ENCODE measurements around the gene MYOZ3.

MYOZ3 gene

GRCh38 chr5:150644058-150644457 is 17.0 kb upstream of the MYOZ3 start:
- no peak for DNase-seq

GRCh38 chr5:150644514-150644913 is 16.5 kb upstream of the MYOZ3 start:
- DNase-seq: no peak

GRCh38 chr5:150645070-150645700 is 15.9 kb upstream of the MYOZ3 start:
- DNase-seq: no peak

DNA sequence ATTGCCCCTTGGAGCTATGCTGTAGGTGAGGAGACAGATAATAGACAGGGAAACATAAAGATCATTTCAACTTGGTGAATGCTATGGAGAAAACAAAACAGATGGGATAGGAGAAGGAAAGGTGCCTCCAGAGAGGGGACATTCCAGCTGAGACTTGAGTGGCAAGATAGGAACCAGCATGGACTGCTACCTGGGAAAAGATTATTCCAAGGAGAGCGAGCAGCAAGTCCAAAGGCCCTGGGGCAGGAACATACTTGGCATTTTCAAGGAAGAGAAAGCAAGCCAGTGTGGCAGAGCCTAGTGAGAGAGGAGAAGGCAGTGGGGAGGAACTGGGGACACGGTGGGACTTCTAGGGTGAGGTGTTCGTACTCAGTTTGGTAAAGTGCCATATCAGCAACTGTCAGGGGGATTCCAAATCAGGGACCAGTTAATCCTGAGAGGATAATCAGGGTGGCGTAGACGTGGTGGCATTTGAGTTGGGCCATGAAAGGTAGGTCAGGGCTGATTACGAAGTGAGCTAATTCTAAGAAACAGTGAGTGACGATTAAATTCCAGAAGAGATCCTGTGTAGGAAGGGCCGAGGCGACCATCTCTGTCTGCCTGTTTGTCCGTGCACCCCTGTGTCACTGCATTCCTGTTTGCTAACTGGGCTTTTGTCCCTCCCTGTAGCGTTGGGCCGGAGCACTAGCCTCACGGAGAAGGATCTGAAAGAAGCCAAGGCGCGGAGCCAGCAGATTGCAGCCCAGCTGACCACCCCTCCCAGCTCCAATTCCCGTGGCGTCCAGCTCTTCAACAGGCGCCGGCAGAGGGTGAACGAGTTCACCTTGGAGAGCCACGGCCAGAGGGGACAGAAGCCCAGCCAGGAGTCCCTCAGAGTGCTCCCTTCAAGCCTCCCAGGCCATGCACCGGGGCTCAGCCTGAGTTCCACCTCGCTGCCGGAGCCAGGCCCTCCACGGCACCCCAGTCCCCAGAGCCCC is 13.5 kb upstream of the MYOZ3 start:
- DNase-seq: no peak

DNA sequence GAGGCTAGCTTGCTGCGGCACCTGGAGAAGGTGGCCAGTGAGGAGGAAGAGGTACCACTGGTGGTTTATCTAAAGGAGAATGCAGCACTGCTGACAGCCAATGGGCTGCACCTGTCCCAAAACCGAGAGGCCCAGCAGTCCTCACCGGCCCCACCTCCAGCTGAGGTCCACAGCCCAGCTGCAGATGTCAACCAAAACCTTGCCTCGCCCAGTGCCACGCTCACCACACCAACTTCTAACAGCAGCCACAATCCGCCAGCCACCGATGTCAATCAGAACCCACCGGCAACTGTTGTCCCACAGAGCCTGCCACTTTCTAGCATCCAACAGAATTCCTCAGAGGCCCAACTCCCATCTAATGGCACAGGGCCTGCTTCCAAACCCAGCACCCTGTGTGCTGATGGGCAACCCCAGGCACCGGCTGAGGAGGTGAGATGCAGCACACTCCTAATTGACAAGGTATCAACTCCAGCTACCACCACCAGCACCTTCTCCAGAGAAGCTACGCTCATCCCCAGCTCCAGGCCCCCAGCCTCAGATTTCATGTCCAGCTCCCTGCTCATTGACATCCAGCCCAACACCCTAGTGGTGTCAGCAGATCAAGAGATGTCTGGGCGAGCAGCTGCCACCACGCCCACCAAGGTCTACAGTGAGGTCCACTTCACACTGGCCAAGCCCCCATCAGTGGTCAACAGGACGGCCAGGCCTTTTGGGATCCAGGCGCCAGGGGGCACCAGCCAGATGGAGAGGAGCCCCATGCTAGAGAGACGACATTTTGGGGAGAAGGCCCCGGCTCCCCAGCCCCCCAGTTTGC is 12.6 kb upstream of the MYOZ3 start:
- DNase-seq: no peak

DNA sequence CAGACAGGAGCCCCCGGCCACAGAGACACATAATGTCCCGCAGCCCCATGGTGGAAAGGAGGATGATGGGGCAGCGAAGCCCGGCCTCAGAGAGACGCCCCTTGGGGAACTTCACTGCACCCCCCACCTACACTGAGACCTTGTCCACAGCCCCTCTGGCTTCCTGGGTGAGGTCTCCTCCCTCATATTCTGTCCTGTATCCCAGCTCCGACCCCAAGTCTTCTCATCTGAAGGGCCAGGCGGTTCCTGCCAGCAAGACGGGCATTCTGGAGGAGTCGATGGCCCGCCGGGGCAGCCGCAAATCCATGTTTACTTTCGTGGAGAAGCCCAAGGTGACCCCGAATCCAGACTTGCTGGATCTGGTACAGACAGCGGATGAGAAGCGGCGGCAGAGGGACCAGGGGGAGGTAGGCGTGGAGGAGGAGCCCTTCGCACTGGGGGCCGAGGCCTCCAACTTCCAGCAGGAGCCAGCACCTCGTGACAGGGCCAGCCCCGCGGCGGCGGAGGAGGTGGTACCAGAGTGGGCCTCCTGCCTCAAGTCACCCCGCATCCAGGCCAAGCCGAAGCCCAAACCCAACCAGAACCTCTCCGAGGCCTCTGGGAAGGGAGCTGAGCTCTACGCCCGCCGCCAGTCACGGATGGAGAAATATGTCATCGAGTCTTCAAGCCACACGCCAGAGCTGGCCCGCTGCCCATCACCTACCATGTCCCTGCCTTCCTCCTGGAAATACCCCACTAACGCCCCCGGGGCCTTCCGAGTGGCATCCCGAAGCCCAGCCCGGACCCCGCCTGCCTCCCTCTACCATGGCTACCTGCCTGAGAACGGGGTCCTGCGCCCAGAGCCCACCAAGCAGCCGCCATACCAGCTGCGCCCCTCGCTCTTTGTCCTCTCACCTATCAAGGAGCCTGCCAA is 11.7 kb upstream of the MYOZ3 start:
- no peak for DNase-seq

DNA sequence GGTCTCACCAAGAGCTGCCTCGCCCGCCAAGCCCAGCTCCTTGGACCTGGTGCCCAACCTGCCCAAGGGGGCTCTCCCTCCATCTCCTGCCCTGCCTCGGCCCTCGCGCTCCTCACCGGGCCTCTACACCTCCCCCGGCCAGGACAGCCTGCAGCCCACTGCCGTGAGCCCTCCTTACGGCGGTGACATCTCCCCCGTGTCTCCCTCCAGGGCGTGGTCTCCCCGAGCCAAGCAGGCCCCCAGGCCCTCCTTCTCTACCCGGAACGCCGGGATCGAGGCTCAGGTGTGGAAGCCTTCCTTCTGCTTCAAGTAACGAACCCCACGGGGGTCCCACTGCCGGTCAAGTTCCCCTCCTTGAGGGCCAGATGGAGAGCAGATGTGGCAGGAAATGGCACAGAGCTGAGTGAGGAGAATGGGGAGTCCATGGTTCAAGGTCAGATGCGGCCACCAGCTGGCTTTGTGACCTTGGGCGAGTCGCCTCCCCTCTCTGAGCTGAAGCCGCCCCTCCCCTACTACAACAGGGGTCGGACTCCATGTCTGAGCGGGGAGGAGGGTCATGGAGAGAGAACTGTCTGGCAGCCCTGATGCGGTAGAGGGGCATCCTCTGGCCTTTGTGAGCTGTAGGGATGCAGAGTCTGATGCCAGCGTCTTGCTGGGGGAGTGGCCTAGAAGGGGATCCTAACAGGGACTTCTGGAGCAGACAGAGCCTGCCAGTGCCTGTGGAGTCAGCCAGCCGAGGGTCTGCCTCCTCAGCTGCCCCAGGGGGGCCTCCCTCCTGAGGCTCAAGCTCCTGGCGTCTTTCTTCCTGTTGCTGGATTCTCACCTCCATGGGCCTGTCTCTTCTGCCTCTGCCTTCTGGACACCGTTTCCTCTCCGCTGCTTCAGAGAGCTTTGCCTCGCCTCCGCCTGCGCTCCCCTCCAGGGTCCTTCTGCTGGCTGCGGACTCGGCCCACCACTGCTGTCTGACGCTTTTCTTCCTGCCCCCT is 10.7 kb upstream of the MYOZ3 start:
- DNase-seq: no peak

DNA sequence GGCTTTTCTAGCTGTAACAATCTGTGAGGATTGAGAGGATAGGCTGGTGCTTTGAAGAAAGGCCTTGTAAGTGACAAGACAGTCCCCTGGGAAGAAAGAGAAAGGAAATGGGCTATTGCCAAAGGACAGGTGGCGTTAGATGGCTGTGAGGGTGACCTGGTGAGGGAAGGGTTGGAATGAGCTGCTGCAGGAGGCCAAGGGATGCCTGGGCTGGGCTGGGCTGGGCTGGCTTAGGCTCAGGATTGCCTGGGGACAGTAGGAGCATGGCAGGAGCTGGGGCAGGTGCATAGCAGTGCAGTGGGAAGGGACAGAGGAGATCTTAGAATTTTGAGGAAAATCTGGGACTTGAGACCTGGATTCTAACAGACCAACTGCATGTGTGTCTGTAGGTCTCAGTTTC is 9.7 kb upstream of the MYOZ3 start:
- DNase-seq: no peak

- DNase-seq: no peak
Observed at GRCh38 chr5:150651924-150652671, 9.0 kb upstream of the MYOZ3 start.

DNA sequence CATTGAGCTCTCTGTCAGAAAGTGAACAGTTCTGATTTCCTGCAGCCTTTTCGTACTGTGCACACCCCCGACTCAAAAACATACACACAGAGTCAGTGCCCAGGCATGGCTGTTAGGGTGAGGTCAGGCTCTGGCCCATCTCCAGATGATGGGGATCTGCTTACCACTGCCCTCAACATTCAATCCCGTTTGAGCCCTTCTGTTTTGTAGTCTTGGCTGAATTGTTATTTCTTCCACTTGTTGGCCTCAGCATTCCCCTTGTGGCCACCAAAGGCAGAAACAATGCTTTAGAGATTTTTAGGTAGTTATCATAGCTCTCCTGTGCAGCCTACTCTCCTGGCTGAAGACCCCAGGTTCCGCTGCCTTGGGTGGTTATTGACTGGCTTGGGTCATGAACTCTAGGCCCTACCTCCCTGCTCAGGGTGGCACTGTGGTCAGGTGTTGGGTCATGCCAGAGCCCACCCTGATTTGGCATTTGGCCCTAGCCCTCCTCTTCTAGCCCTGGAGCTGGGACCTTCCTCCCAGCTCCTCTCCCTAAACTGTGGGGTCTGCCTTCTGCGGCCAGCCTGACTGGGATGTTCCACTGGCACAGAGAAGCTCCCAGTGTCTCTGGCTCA is 7.8 kb upstream of the MYOZ3 start:
- DNase-seq: no peak

DNA sequence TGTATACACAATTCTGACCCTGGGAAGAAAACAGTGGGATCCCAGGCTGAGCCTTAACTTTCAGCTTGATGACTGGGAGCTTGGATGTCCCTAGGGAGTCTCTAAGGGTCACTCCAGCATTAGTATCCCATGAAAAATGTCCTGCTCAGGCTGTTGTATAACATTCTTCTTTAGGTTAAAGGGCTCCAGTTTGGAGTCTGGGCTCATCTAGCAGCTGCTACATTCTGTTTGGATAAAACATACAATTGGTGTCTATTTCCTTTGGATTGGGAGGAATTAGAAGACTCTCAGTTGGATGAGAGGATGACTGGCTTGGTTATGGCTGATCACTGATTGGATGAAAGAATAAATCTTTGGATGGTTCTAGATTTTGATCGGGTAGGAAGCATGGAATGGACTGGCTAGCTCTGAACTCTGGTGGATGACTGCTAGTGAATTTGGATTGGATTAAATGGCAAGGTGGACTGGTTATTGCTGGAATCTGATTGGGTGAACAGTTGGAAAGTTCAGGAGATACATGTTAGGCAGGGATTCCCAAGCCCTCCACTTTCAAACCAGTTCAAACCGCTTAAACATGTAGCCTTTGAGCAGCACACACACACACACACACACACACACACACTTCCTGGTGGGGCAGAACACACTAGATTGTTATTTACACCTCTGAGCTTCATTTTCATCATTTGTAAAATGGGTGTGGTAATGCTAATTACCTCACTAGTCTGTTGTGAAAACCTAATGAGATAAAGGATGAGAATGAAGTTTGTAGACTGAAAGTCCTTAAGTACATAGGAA is 7.1 kb upstream of the MYOZ3 start:
- no peak for DNase-seq

DNA sequence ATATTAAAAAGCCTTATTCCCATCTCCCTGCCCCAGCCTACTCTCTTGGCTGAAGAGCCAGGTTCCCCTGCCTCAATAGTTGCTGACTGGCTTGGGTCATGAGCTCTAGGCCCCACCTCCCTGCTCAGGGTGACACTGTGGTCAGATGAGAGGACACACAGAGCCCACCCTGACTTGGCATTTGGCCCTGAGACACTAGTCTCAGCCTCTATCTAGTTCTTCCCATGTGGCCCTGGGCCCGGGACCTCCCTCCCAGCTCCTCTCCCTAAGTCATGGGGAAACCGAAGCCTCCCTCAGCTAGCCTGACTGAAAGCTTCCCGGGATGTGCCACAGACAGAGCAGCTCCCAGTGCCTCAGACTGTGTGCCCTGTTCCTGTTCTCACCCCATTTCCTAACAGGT is 5.8 kb upstream of the MYOZ3 start:
- no peak for DNase-seq

DNA sequence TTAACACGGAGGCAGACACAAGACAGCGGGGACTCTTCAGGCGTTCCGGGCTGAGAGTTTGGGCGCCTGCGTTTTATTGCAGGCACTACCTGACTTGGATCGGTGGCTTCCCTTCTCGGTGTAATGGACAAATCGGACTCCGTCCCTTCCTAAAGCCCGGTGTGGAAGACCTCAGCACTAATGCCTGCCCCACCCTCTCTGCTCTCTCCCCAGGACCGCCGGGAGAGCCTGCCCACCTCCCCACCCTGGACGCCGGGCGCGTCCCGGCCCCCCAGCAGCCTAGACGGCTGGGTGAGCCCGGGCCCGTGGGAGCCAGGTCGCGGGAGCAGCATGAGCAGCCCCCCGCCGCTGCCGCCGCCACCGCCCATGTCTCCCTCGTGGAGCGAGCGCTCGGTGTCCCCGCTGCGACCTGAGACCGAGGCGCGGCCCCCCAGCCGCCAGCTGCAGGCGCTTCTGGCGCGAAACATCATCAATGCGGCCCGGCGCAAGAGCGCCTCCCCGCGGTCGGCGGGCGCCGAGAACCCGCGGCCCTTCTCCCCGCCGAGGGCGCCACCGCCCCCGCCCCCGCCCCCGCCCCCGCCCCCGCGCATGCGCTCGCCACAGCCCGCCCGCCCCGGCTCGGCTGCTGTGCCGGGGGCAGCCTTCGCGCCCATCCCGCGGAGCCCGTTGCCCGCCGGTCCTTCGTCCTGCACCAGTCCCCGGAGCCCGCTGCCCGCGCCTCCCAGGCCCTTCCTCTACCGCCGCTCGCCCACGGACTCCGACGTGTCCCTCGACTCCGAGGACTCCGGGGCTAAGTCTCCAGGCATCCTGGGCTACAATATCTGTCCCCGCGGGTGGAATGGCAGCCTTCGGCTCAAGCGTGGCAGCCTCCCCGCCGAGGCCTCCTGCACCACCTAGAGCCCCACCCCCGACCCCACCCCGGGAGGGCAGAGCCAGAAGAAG is 4.6 kb upstream of the MYOZ3 start:
- no peak for DNase-seq

- no peak for DNase-seq
Observed at GRCh38 chr5:150658121-150658520, 2.9 kb upstream of the MYOZ3 start.

- no peak for DNase-seq
Observed at GRCh38 chr5:150658699-150659265, 2.3 kb upstream of the MYOZ3 start.

GRCh38 chr5:150659360-150660107 is 1.5 kb upstream of the MYOZ3 start:
- no peak for DNase-seq

Data from KG1 (cell line).